ENCODE data around the gene MYO3B.

DNA sequence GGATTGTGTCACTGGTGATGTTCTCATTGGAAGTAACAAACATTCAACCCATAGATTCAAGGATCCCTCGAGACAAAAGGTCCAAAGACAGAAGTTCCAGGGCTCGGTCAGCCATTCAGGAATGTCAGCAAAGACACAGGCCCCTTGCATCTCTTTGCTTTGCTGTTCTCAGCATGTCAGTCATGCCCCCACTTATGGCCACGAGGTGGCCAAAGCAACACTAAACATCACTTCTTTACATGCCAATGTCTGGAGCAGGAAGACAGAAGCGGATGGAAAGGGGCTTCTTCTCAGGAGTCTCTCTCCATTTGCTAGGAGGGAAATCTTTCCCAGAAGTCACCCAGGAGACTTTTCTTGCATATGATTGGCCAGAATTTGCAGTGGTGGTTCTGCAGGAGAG, 345.6 kb downstream of the MYO3B start:
- TF ChIP-seq POLR2A (IDR thresholded peaks at IDR 0.05), result no peak
- TF ChIP-seq, protein P1, sequence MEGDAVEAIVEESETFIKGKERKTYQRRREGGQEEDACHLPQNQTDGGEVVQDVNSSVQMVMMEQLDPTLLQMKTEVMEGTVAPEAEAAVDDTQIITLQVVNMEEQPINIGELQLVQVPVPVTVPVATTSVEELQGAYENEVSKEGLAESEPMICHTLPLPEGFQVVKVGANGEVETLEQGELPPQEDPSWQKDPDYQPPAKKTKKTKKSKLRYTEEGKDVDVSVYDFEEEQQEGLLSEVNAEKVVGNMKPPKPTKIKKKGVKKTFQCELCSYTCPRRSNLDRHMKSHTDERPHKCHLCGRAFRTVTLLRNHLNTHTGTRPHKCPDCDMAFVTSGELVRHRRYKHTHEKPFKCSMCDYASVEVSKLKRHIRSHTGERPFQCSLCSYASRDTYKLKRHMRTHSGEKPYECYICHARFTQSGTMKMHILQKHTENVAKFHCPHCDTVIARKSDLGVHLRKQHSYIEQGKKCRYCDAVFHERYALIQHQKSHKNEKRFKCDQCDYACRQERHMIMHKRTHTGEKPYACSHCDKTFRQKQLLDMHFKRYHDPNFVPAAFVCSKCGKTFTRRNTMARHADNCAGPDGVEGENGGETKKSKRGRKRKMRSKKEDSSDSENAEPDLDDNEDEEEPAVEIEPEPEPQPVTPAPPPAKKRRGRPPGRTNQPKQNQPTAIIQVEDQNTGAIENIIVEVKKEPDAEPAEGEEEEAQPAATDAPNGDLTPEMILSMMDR (IDR thresholded peaks at IDR 0.05), result no peak
